Fibroblast of villous mesenchyme (primary cell): Measurements from ENCODE around the gene SGCE. TPM values are rescaled to one million over a fixed set of nuclear protein-coding genes. Genes with fewer than 3 reads are reported as not detected.
A peak's percentile ranks its signal among the peaks of the same experiment; 100 is the strongest.

ENCODE experiments used
- DNase-seq: peaks from one replicate; pipeline ENCODE4 v3.0.0-alpha.2; 2010; ENCODE audit warnings: low read depth
- H3K4me3 ChIP-seq: 2 replicates; pipeline ENCODE4 v1.5.1; 2011; ENCODE audit warnings: low read depth, mild to moderate bottlenecking, low read length
- CTCF ChIP-seq: IDR thresholded peaks from 2 replicates; pipeline ENCODE4 v1.5.1; 2012; ENCODE audit warnings: low read depth, mild to moderate bottlenecking, low read length; ENCODE audit not compliant: insufficient read depth
- total RNA-seq: library from RNA; depleted of rRNA; stranded (reverse); fragments of >200 nt; gene quantifications from 2 replicates; pipeline ENCODE4 v1.2.3, GENCODE V29; 2012

SGCE gene
- total RNA-seq, 1 donor: 92.8 TPM

- H3K4me3 ChIP-seq: no peak overlapping the region
- DNase-seq: no peak
- no peak for TF ChIP-seq CTCF
These were observed 32.1 kb downstream of the SGCE start for GRCh38 chr7:94623820-94624219.

- DNase-seq: no peak
- no peak overlapping the region for H3K4me3 ChIP-seq
- TF ChIP-seq CTCF: no peak
These were observed 34.8 kb downstream of the SGCE start for GRCh38 chr7:94621120-94621519.

GRCh38 chr7:94620703-94621118 is 35.2 kb downstream of the SGCE start:
- no peak overlapping the region for H3K4me3 ChIP-seq
- TF ChIP-seq CTCF: no peak
- peak; percentile 93 for DNase-seq

GRCh38 chr7:94618126-94618525 is 37.8 kb downstream of the SGCE start:
- no peak for DNase-seq
- no peak for TF ChIP-seq CTCF
- H3K4me3 ChIP-seq: no peak overlapping the region

- TF ChIP-seq CTCF: no peak
- DNase-seq: no peak
- H3K4me3 ChIP-seq: no peak overlapping the region
These were observed 39.1 kb downstream of the SGCE start for GRCh38 chr7:94616855-94617254.

- no peak for DNase-seq
- TF ChIP-seq CTCF: no peak
These were observed 40.3 kb downstream of the SGCE start for GRCh38 chr7:94615666-94616065.

GRCh38 chr7:94612661-94613060 is 43.3 kb downstream of the SGCE start:
- TF ChIP-seq CTCF: no peak
- H3K4me3 ChIP-seq: no peak overlapping the region
- DNase-seq: no peak

More at GRCh38 chr7:94615666-94616065, 40.3 kb downstream of the SGCE start:
- H3K4me3 ChIP-seq: no peak overlapping the region
